GM12878 (cell line): ENCODE results near the gene GCFC2. TPM values are rescaled to one million over a fixed set of nuclear protein-coding genes. Genes with fewer than 3 reads are reported as not detected.

Source experiments
- ATAC-seq: fragments of 200-7000 bp; cut with Tn5 transposase; 3 replicates; pipeline ENCODE4 v1.9.1; 2020; ENCODE audit warnings: mild to moderate bottlenecking, moderate library complexity
- BruUV-seq: library from RNA; stranded (reverse); fragments of 400-500 nt; replicated peaks from 2 replicates; lab custom pipeline; 2021; lab: Mats Ljungman, UMichigan
- CTCF ChIA-PET: fragments of 300-600 bp; sonication (Branson Sonifier 250); formaldehyde crosslinking; extraction: SDS; loops from one replicate; lab custom pipeline; 2021; ENCODE audit warnings: inconsistent platforms; lab: Yijun Ruan, JAX
- POLR2A ChIA-PET: fragments of 350-600 bp; formaldehyde crosslinking; extraction: SDS; loops from one replicate; lab custom pipeline; 2021; ENCODE audit warnings: inconsistent platforms; lab: Charles Lee
- RAD21 ChIA-PET: fragments of 300-600 bp; sonication (Branson Sonifier 250); formaldehyde crosslinking; loops from one replicate; lab custom pipeline; 2023; ENCODE audit warnings: antibody characterized with exemption; ENCODE audit not compliant: unreplicated experiment; lab: Charles Lee
- SMC1A ChIA-PET: fragments of 300-600 bp; sonication (Branson Sonifier 250); formaldehyde crosslinking; loops from one replicate; lab custom pipeline; 2023; ENCODE audit not compliant: unreplicated experiment, uncharacterized antibody; lab: Charles Lee
- DNase-seq: peaks from one replicate; pipeline ENCODE4 v3.0.0-alpha.2; 2011; ENCODE audit warnings: low read depth, low spot score
- FAIRE-seq: peaks from 3 replicates; lab custom pipeline; 2011; peaks lifted over from hg19 to GRCh38; lab: Jason Lieb, UNC
- H2AFZ ChIP-seq: 2 replicates; pipeline ENCODE4 v1.6.0; 2011; ENCODE audit warnings: low read depth, low read length, control low read depth; ENCODE audit not compliant: control insufficient read depth
- H3K27ac ChIP-seq: 2 replicates; pipeline ENCODE4 v1.5.1; 2011; ENCODE audit warnings: control low read depth; ENCODE audit not compliant: control insufficient read depth, insufficient read depth
- H3K27me3 ChIP-seq, 2 experiments: replicated peaks in 1 of 2; 2 replicates each; pipeline versions ENCODE4 v1.6.0 to v1.6.1; 2011; ENCODE audit warnings: low read length in 1 of 2; ENCODE audit not compliant: control insufficient read depth in 2 of 2, insufficient read depth in 2 of 2
- H3K36me3 ChIP-seq, 2 experiments: 2 replicates each; pipeline ENCODE4 v1.5.1; 2011; ENCODE audit warnings: low read length in 1 of 2; ENCODE audit not compliant: control insufficient read depth in 2 of 2, insufficient read depth in 2 of 2
- H3K4me1 ChIP-seq: 2 replicates; pipeline ENCODE4 v1.6.1; 2011; ENCODE audit warnings: mild to moderate bottlenecking, low read length, moderate library complexity, mixed read lengths; ENCODE audit not compliant: control insufficient read depth, insufficient read depth
- H3K4me2 ChIP-seq: 2 replicates; pipeline ENCODE4 v1.6.0; 2011; ENCODE audit warnings: control low read depth; ENCODE audit not compliant: control insufficient read depth, insufficient read depth
- H3K4me3 ChIP-seq: fragments of 200-600 bp; sonication (generic); 2 replicates; pipeline ENCODE4 v1.5.1; 2016
- H3K79me2 ChIP-seq: 2 replicates; pipeline ENCODE4 v1.6.0; 2011; ENCODE audit warnings: low read length; ENCODE audit not compliant: control insufficient read depth, insufficient read depth
- H3K9ac ChIP-seq: 2 replicates; pipeline ENCODE4 v1.8.0; 2011; ENCODE audit warnings: low read length, control low read depth, mixed read lengths; ENCODE audit not compliant: control insufficient read depth, insufficient read depth
- H3K9me3 ChIP-seq: replicated peaks from 3 replicates; pipeline ENCODE4 v1.5.1; 2011; ENCODE audit warnings: mild to moderate bottlenecking, low read length; ENCODE audit not compliant: control insufficient read depth, insufficient read depth
- H4K20me1 ChIP-seq: 2 replicates; pipeline ENCODE4 v1.6.0; 2011; ENCODE audit not compliant: control insufficient read depth, insufficient read depth
- BRCA1 ChIP-seq: IDR thresholded peaks from 2 replicates; pipeline ENCODE4 v1.6.1; 2011; ENCODE audit warnings: low read depth, low read length, improper control_type of control experiment
- CHD2 ChIP-seq: IDR thresholded peaks from 2 replicates; pipeline ENCODE4 v1.6.1; 2011; ENCODE audit warnings: low read depth, low read length, improper control_type of control experiment, borderline replicate concordance
- ETV6 ChIP-seq, 2 experiments: fragments of 450-650 bp in 1 of 2; IDR thresholded peaks in 1 of 2; conservative IDR thresholded peaks in 1 of 2; 2 replicates each; pipeline ENCODE4 v1.6.1; 2014; ENCODE audit warnings: antibody characterized with exemption in 1 of 2, borderline replicate concordance in 1 of 2, low read depth in 1 of 2, mild to moderate bottlenecking in 1 of 2, moderate library complexity in 1 of 2
- NRF1 ChIP-seq: conservative IDR thresholded peaks from 2 replicates; pipeline ENCODE4 v1.6.1; 2011; ENCODE audit warnings: mild to moderate bottlenecking, low read depth, low read length, improper control_type of control experiment
- POU2F2 ChIP-seq: IDR thresholded peaks from 3 replicates; pipeline ENCODE4 v1.6.1; 2011; ENCODE audit warnings: low read depth, mild to moderate bottlenecking, low read length, borderline replicate concordance
- RELA ChIP-seq: fragments of 450-650 bp; IDR thresholded peaks from 2 replicates; pipeline ENCODE4 v1.8.0; 2014; ENCODE audit warnings: borderline replicate concordance; ENCODE audit not compliant: partially characterized antibody
- SREBF1 ChIP-seq: IDR thresholded peaks from 2 replicates; pipeline ENCODE4 v1.6.1; 2012; ENCODE audit warnings: mild to moderate bottlenecking, low read length
- ZNF384 ChIP-seq: IDR thresholded peaks from 2 replicates; pipeline ENCODE4 v1.6.1; 2012; ENCODE audit warnings: low read depth, mild to moderate bottlenecking, low read length, improper control_type of control experiment, borderline replicate concordance
- WGBS: methylation state at CpG from one replicate; pipeline ENCODE4 v1.1.6; 2016; ENCODE audit warnings: low lambda C conversion rate; ENCODE audit not compliant: insufficient replicate concordance, insufficient coverage; ENCODE audit errors: missing lambda C conversion rate; 5-methylcytosine and 5-hydroxymethylcytosine counted together
- in situ Hi-C: fragments of 300-500 bp; cut with MboI; formaldehyde crosslinking; loops from 9 replicates; pipeline ENCODE4 v1.14.3; 2018; ENCODE audit warnings: mixed read lengths
- intact Hi-C: fragments of 100-400 bp; cut with micrococcal nuclease; formaldehyde crosslinking; loops from one replicate; pipeline ENCODE4 v1.14.2; 2022; ENCODE audit not compliant: unreplicated experiment
- polyA plus RNA-seq, 11 experiments: library from polyadenylated mRNA; depleted of rRNA in 4 of 11; unstranded in 6 of 11; stranded (reverse) in 5 of 11; fragments of >200 nt; fragmentation: Nextera tagmentation in 4 of 11; fragmentation: Illumina TruSeq in 1 of 11; extraction: Ambion mirVana in 4 of 11; extraction: Trizol in 1 of 11; gene quantifications; 1 replicate in 1 of 11; 2 replicates in 10 of 11; pipeline versions ENCODE4 v1.2.1 to v1.2.3, GENCODE V29; 2011 to 2016; ENCODE audit warnings: inconsistent platforms in 2 of 11, missing spikeins in 2 of 11, low read depth in 1 of 11
- total RNA-seq, 4 experiments: library from RNA; depleted of rRNA in 3 of 4; stranded (reverse); fragments of >200 nt in 3 of 4; fragmentation: Illumina TruSeq in 1 of 4; extraction: Trizol in 1 of 4; gene quantifications; 2 replicates each; pipeline versions ENCODE4 v1.2.1 to v1.2.3, GENCODE V29; 2013 to 2021
- TF ChIP-seq, protein P1 (sequence below): fragments of 450-650 bp; formaldehyde crosslinking; IDR thresholded peaks from 2 replicates; pipeline ENCODE4 v1.4.0; 2022; ENCODE audit warnings: mild to moderate bottlenecking, moderate library complexity
- TF ChIP-seq, protein P2 (sequence below): fragments of 150-350 bp; IDR thresholded peaks from 2 replicates; pipeline ENCODE4 v1.6.1; 2014; ENCODE audit warnings: mild to moderate bottlenecking, low read depth, low read length
- TF ChIP-seq, protein P3 (sequence below): fragments of 450-650 bp; IDR thresholded peaks from 2 replicates; pipeline ENCODE4 v1.6.1; 2016; ENCODE audit warnings: mild to moderate bottlenecking

GCFC2 gene
- total and polyA plus RNA-seq, 10 of the 15 experiments (the other 5 are each of a cell fraction or from before 2014, with no cell fraction given) = 15.5 to 36.5 (median 27.4) TPM

DNA sequence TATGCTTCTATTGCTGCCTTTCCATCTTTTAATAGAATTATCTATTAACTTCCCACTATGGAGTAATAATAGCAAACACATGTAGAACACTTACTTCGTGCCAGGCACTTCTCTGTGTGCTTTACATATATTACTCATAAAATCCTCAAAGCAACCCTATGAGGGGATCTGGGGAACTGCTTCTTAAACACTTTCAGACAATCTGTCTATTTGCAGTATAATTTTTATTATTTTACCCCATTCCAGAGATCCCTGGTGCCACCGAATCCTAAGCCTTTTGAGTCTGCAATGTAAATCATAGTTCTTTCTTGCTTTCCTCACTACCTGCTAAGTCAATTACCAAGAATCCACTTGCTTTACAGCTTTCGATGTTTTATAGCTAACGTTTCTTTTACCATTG is 25.6 kb upstream of the GCFC2 start:
- ChIA-PET CTCF (interaction anchor here (1.7 kb wide), 1 partner anchor 95 kb away, joined by 4 read pairs; no protein-coding TSS in a partner anchor), RAD21 (no interaction called here), POLR2A (no interaction called here), SMC1A (interaction anchor here (0.9 kb wide), 1 partner anchor 14 kb away, joined by 3 read pairs; no protein-coding TSS in a partner anchor)
- intact Hi-C loops = no loop called here
- H3K4me2 ChIP-seq = no peak overlapping the region
- WGBS = 51% methylated on average over 4 of the region's 4 CpGs
- no peaks in the 10 kb centered on the region for H4K20me1 ChIP-seq
- BruUV-seq = no TSS peak
- no peaks in the 10 kb centered on the region for H3K36me3 ChIP-seq
- DNase-seq = no peak
- FAIRE-seq = no peak
- no peak overlapping the region for H3K9ac ChIP-seq
- no peaks in the 10 kb centered on the region for H3K27me3 ChIP-seq
- no peak for ATAC-seq
- no peak overlapping the region for H3K27ac ChIP-seq
- H3K9me3 ChIP-seq = no peaks in the 10 kb centered on the region; the same call in 2 of the 3 replicates
- no peaks in the 10 kb centered on the region for H3K79me2 ChIP-seq
- TF ChIP-seq RELA (no peak), NRF1 (no peak), BRCA1 (no peak), CHD2 (no peak), ZNF384 (no peak), ETV6 (conservative IDR thresholded peaks at IDR 0.05 in 1 of 2, IDR thresholded peaks at IDR 0.05 in 1 of 2; ENCODE audit: borderline replicate concordance in 1 of 2, low read depth in 1 of 2) (no peak), POU2F2 (no peak), SREBF1 (no peak)
- TF ChIP-seq, protein P1, sequence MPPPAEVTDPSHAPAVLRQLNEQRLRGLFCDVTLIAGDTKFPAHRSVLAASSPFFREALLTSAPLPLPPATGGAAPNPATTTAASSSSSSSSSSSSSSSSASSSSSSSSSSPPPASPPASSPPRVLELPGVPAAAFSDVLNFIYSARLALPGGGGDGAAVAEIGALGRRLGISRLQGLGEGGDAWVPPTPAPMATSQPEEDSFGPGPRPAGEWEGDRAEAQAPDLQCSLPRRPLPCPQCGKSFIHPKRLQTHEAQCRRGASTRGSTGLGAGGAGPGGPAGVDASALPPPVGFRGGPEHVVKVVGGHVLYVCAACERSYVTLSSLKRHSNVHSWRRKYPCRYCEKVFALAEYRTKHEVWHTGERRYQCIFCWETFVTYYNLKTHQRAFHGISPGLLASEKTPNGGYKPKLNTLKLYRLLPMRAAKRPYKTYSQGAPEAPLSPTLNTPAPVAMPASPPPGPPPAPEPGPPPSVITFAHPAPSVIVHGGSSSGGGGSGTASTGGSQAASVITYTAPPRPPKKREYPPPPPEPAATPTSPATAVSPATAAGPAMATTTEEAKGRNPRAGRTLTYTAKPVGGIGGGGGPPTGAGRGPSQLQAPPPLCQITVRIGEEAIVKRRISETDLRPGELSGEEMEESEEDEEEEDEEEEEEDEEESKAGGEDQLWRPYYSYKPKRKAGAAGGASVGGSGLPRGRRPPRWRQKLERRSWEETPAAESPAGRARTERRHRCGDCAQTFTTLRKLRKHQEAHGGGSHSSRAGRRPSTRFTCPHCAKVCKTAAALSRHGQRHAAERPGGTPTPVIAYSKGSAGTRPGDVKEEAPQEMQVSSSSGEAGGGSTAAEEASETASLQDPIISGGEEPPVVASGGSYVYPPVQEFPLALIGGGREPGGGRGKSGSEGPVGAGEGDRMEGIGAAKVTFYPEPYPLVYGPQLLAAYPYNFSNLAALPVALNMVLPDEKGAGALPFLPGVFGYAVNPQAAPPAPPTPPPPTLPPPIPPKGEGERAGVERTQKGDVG (CRISPR knock-in tag) = no peak
- TF ChIP-seq, protein P2, sequence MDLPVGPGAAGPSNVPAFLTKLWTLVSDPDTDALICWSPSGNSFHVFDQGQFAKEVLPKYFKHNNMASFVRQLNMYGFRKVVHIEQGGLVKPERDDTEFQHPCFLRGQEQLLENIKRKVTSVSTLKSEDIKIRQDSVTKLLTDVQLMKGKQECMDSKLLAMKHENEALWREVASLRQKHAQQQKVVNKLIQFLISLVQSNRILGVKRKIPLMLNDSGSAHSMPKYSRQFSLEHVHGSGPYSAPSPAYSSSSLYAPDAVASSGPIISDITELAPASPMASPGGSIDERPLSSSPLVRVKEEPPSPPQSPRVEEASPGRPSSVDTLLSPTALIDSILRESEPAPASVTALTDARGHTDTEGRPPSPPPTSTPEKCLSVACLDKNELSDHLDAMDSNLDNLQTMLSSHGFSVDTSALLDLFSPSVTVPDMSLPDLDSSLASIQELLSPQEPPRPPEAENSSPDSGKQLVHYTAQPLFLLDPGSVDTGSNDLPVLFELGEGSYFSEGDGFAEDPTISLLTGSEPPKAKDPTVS = no peak
- TF ChIP-seq, protein P3, sequence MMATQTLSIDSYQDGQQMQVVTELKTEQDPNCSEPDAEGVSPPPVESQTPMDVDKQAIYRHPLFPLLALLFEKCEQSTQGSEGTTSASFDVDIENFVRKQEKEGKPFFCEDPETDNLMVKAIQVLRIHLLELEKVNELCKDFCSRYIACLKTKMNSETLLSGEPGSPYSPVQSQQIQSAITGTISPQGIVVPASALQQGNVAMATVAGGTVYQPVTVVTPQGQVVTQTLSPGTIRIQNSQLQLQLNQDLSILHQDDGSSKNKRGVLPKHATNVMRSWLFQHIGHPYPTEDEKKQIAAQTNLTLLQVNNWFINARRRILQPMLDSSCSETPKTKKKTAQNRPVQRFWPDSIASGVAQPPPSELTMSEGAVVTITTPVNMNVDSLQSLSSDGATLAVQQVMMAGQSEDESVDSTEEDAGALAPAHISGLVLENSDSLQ = no peak
- no peak overlapping the region for H2AFZ ChIP-seq
- no peak overlapping the region for H3K4me3 ChIP-seq
- H3K4me1 ChIP-seq = no peaks in the 10 kb centered on the region
- in situ Hi-C loops = no loop called here
